Measurements from ENCODE around the gene SLC12A6.
"Not testable (repeated sequence)": the region's sequence is repeated elsewhere in the genome, so short reads cannot be mapped to it uniquely, and the experiment has no call there.

Gene SLC12A6

GRCh38 chr15:34355241-34355640 is 17.7 kb upstream of the SLC12A6 start:
- Histone ChIP-seq H3F3A (ENCODE audit: insufficient read depth) (no peaks in the 10 kb centered on the region), H3K9me2 (replicated peaks; ENCODE audit: insufficient read depth, low read length) (no peaks in the 10 kb centered on the region), H3K36me3 (ENCODE audit: low read length) (no peaks in the 10 kb centered on the region), H3K9ac (ENCODE audit: low read length) (no peak overlapping the region), H3K9me3 (ENCODE audit: insufficient read depth, low read length) (no peaks in the 10 kb centered on the region), H4K20me1 (ENCODE audit: low read depth, low read length) (no peaks in the 10 kb centered on the region), H3K4me2 (ENCODE audit: low read depth, low read length, poor library complexity, severe bottlenecking) (no peak overlapping the region), H3K79me2 (ENCODE audit: insufficient read depth, low read length) (no peaks in the 10 kb centered on the region), H3K27me3 (ENCODE audit: low read length) (no peaks in the 10 kb centered on the region), H3K27ac (ENCODE audit: low read depth, low read length) (no peak overlapping the region), H2AFZ (ENCODE audit: low read depth, low read length, severe bottlenecking) (no peak overlapping the region), H3K4me3 (ENCODE audit: insufficient read depth, low read length, poor library complexity, severe bottlenecking) (no peak overlapping the region)
- TF ChIP-seq CTCF (IDR thresholded peaks at IDR 0.05; ENCODE audit: insufficient read depth, low read length, poor library complexity, severe bottlenecking): no peak
- TF ChIP-seq EZH2phosphoT487 (conservative IDR thresholded peaks at IDR 0.05; ENCODE audit: low read length): no peak

DNA sequence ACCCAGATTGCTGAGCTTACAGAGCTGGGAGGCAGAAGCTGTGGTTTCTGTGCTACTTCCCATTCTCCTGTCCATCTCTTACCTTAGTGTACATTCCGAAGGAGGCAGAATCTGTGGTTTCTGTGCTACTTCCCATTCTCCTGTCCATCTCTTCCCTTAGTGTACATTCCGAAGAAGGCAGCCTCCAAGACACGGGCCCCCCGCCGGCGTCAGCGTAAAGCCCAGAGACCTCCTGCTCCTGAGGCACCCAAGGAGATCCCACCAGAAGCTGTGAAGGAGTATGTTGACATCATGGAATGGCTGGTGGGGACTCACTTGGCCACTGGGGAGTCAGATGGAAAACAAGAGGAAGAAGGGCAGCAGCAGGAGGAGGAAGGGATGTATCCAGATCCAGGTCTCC is 16.7 kb upstream of the SLC12A6 start:
- TF ChIP-seq CTCF (IDR thresholded peaks at IDR 0.05; ENCODE audit: insufficient read depth, low read length, poor library complexity, severe bottlenecking): no peak
- no peak for TF ChIP-seq EZH2phosphoT487 (conservative IDR thresholded peaks at IDR 0.05; ENCODE audit: low read length)
- Histone ChIP-seq H3K9me3 (ENCODE audit: insufficient read depth, low read length) (no peaks in the 10 kb centered on the region), H3K27ac (ENCODE audit: low read depth, low read length) (no peak overlapping the region), H3K4me2 (ENCODE audit: low read depth, low read length, poor library complexity, severe bottlenecking) (no peak overlapping the region), H2AFZ (ENCODE audit: low read depth, low read length, severe bottlenecking) (no peak overlapping the region), H3K4me3 (ENCODE audit: insufficient read depth, low read length, poor library complexity, severe bottlenecking) (no peak overlapping the region), H3K79me2 (ENCODE audit: insufficient read depth, low read length) (no peaks in the 10 kb centered on the region), H3K27me3 (ENCODE audit: low read length) (no peaks in the 10 kb centered on the region), H3K36me3 (ENCODE audit: low read length) (no peaks in the 10 kb centered on the region), H4K20me1 (ENCODE audit: low read depth, low read length) (no peaks in the 10 kb centered on the region), H3K9me2 (replicated peaks; ENCODE audit: insufficient read depth, low read length) (no peaks in the 10 kb centered on the region), H3K9ac (ENCODE audit: low read length) (no peak overlapping the region), H3F3A (ENCODE audit: insufficient read depth) (no peaks in the 10 kb centered on the region)

DNA sequence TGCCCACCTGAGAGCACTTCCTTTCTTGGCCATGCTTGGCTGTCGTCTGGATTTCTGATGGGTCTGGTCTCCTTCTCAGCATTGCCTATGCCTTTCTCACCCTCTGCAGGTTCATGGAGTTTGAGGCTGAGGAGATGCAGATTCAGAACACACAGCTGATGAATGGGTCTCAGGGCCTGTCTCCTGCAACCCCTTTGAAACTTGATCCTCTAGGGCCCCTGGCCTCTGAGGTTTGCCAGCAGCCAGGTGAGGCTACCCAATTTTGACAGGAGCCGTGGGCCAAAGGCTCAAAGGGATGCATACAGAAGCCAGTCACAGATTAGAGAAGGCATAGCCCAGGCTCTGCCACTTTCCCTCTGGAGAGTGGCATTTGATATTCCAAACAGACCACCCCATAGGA is 16.0 kb upstream of the SLC12A6 start:
- no peak overlapping the region for H3K27ac ChIP-seq (ENCODE audit: low read depth, low read length)
- H3K36me3 ChIP-seq (ENCODE audit: low read length): no peaks in the 10 kb centered on the region
- no peaks in the 10 kb centered on the region for H4K20me1 ChIP-seq (ENCODE audit: low read depth, low read length)
- H3K27me3 ChIP-seq (ENCODE audit: low read length): no peaks in the 10 kb centered on the region
- no peak overlapping the region for H2AFZ ChIP-seq (ENCODE audit: low read depth, low read length, severe bottlenecking)
- H3F3A ChIP-seq (ENCODE audit: insufficient read depth): no peaks in the 10 kb centered on the region
- no peaks in the 10 kb centered on the region for H3K9me3 ChIP-seq (ENCODE audit: insufficient read depth, low read length)
- H3K9ac ChIP-seq (ENCODE audit: low read length): no peak overlapping the region
- no peak overlapping the region for H3K4me3 ChIP-seq (ENCODE audit: insufficient read depth, low read length, poor library complexity, severe bottlenecking)
- H3K9me2 ChIP-seq (replicated peaks; ENCODE audit: insufficient read depth, low read length): no peaks in the 10 kb centered on the region
- no peaks in the 10 kb centered on the region for H3K79me2 ChIP-seq (ENCODE audit: insufficient read depth, low read length)
- TF ChIP-seq EZH2phosphoT487 (conservative IDR thresholded peaks at IDR 0.05; ENCODE audit: low read length) (no peak), CTCF (IDR thresholded peaks at IDR 0.05; ENCODE audit: insufficient read depth, low read length, poor library complexity, severe bottlenecking) (no peak)
- H3K4me2 ChIP-seq (ENCODE audit: low read depth, low read length, poor library complexity, severe bottlenecking): no peak overlapping the region

DNA sequence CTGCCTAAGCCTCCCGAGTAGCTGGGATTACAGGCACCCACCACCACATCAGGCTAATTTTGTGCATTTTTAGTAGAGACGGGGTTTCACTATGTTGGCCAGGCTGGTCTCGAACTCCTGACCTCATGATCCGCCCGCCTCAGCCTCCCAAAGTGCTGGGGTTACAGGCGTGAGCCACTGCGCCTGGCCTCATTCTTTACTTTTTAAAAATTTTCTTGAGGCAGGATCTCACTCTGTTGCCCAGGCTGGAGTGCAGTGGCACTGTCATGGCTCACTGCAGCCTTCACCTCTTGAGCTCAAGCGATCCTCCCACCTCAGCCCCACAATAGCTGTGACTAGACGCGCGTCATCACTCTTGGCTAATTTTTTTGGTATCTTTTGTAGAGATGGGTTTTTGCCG is 15.4 kb upstream of the SLC12A6 start:
- not testable (repeated sequence) for H3K79me2 ChIP-seq (ENCODE audit: insufficient read depth, low read length); H3F3A ChIP-seq (ENCODE audit: insufficient read depth)

More for the DNA sequence above, 15.4 kb upstream of the SLC12A6 start:
- H3K4me3 ChIP-seq (ENCODE audit: insufficient read depth, low read length, poor library complexity, severe bottlenecking); H3K27ac ChIP-seq (ENCODE audit: low read depth, low read length); H3K9ac ChIP-seq (ENCODE audit: low read length); H3K27me3 ChIP-seq (ENCODE audit: low read length); H3K9me3 ChIP-seq (ENCODE audit: insufficient read depth, low read length); H4K20me1 ChIP-seq (ENCODE audit: low read depth, low read length); H3K4me2 ChIP-seq (ENCODE audit: low read depth, low read length, poor library complexity, severe bottlenecking); H3K9me2 ChIP-seq (replicated peaks; ENCODE audit: insufficient read depth, low read length); H3K36me3 ChIP-seq (ENCODE audit: low read length); H2AFZ ChIP-seq (ENCODE audit: low read depth, low read length, severe bottlenecking): not testable (repeated sequence)
